ENCODE data around the gene PPP1R36.
"Not testable (repeated sequence)": the region's sequence is repeated elsewhere in the genome, so short reads cannot be mapped to it uniquely, and the experiment has no call there.

PPP1R36 gene

DNA sequence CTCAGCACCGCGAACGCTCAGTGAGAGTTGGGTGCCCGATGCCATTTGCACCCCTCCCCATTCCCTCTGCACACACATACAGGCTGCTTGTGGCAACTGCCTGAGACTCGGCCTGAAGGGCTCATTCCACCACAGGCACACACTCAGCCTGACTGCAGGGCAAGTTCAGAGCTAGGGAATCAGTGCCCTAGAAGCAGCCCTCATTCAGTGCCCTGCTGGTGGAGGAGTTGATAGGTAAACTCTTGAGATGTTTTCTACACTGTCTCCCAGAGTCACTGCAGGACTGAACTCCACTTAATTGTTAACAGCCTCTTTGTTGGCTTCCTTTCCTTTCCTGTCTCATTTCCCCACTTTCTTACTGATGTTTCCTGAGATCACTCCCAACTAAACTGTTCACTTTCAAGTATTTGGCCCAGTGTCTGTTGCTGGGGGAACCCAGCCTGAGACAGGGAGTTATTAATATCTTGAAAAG lies 16.9 kb downstream of the PPP1R36 start:
- no peak overlapping the region for H3K4me3 ChIP-seq (ENCODE audit: low read depth, low read length)
- TF ChIP-seq, protein P1, sequence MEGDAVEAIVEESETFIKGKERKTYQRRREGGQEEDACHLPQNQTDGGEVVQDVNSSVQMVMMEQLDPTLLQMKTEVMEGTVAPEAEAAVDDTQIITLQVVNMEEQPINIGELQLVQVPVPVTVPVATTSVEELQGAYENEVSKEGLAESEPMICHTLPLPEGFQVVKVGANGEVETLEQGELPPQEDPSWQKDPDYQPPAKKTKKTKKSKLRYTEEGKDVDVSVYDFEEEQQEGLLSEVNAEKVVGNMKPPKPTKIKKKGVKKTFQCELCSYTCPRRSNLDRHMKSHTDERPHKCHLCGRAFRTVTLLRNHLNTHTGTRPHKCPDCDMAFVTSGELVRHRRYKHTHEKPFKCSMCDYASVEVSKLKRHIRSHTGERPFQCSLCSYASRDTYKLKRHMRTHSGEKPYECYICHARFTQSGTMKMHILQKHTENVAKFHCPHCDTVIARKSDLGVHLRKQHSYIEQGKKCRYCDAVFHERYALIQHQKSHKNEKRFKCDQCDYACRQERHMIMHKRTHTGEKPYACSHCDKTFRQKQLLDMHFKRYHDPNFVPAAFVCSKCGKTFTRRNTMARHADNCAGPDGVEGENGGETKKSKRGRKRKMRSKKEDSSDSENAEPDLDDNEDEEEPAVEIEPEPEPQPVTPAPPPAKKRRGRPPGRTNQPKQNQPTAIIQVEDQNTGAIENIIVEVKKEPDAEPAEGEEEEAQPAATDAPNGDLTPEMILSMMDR (conservative IDR thresholded peaks at IDR 0.05; ENCODE audit: low read depth, low read length), result no peak
- DNase-seq (ENCODE audit: low read depth), result no peak

DNA sequence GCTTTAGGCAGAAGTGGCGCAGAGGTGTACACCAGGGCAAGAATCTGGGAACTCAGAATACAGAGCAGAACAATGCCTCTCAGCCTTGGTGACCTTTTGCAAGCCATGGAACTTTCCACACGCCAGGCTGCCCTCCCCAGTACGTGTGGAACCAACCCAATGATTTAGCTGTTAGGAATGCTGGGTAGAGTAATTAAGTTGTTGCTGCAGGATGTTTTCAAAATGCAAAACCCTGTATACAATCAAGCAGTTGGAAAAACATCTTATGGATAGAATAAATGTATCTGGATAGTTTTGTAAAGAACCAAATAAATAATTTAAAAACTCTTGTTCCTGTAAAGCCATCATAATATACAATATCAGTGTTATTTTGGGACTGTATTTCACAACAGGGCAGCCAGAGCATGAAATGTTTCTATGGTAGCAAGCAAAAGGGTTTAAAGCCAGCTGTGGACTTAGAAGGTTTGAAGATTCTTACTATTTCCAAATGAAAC lies 19.4 kb downstream of the PPP1R36 start:
- peak; percentile 86 for DNase-seq (ENCODE audit: low read depth)
- TF ChIP-seq, protein P1 (conservative IDR thresholded peaks at IDR 0.05; ENCODE audit: low read depth, low read length), result no peak

DNA sequence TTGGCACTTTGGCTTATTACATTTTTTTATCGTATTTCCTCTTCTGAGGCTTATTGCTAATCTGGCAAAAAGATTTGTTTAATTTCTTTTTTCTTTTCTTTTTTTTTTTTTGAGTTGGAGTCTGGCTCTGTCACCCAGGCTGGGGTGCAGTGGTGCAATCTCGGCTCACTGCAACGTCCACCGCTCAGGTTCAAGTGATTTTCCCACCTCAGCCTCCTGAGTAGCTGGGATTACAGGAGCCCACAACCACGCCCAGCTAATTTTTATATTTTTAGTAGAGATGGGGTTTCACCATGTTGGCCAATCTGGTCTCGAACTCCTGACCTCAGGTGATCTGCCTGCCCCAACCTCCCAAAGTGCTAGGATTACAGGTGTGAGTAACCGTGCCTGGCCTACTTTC lies 19.9 kb downstream of the PPP1R36 start:
- not testable (repeated sequence) for DNase-seq (ENCODE audit: low read depth); H3K4me3 ChIP-seq (ENCODE audit: low read depth, low read length)

More for the DNA sequence above, 19.4 kb downstream of the PPP1R36 start:
- H3K4me3 ChIP-seq (ENCODE audit: low read depth, low read length), result no peak overlapping the region

DNA sequence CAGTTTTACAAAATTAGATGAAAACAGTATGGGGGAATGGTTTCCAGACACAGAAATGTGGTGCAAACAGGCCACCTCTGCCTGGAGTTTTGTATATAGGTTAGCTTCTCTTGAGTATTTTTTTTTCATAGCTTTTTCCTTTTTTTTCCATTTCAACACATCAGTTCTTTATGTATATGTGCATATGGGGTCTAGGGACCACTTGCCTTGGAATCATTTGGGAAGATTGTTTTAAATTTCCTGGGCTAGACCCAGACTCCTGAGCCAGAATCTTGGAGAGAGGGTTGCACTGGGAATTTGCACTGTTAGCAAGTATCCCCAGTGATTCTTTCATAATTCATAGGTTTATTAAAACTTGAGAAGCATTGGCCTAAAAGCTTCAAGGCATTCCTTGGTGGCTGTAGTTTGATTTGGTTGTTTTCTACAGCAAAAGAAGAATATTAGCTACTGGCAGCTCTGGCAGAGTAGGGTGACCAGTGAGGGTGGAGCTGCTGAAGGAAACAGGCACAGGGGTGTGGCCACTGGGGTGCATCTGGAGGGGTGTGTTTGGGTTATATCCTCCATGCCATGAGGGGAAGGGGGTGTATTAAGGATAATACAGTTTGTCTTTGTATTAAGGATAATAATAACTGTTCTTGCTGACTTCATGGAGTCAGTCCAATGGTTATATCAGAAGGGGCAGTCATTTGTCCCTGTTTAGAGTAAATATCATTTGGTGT lies 22.8 kb downstream of the PPP1R36 start:
- no peak overlapping the region for H3K4me3 ChIP-seq (ENCODE audit: low read depth, low read length)
- TF ChIP-seq, protein P1 (conservative IDR thresholded peaks at IDR 0.05; ENCODE audit: low read depth, low read length), result no peak
- DNase-seq (ENCODE audit: low read depth), result no peak

DNA sequence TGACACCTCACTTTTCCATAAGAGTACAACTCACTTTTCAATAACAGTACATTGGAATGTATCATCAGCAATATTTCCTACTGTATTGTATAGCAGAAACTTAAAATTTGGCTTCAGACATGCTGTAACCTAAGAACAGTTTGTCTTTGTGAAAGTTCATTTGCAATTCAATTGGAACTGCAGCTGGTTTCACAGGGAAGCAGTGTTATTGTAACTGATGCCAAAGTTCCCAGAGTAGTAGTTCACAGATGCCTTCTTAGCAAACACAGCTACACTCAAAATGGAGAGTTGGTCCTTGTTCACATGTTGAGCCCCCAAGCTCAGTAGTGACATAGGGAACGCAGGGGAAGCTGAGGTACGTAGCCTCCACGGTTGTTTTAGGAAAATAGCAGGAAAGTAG lies 23.3 kb downstream of the PPP1R36 start:
- peak; percentile 60 for DNase-seq (ENCODE audit: low read depth)
- H3K4me3 ChIP-seq (ENCODE audit: low read depth, low read length), result no peak overlapping the region

DNA sequence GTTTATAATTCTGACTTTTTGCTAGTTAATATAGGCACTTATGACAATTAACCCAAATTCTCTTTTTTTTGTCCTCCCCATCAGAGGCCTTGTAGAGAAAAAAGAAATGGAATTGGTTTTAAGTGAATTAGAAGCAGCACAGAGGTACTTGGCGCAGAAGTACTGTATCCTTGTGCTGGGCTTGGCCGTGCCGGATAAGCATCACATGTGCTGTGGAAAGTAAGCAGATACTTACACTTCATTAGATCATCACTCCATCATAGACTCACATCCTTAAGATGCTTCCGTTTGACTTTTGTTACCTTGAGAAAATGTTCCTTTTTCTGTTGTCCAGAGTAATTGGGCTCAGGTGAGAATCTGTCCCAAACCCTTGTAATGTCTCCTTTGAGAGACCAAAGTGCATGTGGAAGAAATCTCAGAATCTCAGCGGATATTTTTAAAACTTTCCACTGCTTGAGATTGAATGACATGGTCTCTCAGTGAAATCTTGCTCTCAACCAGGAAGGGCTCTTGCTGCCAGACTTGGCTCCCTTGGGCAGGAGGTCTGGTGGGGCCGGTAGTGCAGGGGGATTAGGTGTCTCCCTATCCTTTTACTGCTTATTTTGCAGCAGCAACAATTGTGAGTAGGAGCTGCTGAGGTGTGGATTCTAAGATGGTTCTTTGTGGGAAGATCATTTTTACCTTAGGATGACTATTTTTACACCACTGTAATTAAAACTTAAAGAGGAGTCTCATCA lies 24.8 kb downstream of the PPP1R36 start:
- TF ChIP-seq, protein P1 (conservative IDR thresholded peaks at IDR 0.05; ENCODE audit: low read depth, low read length), result no peak
- DNase-seq (ENCODE audit: low read depth), result no peak
- H3K4me3 ChIP-seq (ENCODE audit: low read depth, low read length), result no peak overlapping the region

More for the DNA sequence above, 23.3 kb downstream of the PPP1R36 start:
- TF ChIP-seq, protein P1 (conservative IDR thresholded peaks at IDR 0.05; ENCODE audit: low read depth, low read length), result no peak

DNA sequence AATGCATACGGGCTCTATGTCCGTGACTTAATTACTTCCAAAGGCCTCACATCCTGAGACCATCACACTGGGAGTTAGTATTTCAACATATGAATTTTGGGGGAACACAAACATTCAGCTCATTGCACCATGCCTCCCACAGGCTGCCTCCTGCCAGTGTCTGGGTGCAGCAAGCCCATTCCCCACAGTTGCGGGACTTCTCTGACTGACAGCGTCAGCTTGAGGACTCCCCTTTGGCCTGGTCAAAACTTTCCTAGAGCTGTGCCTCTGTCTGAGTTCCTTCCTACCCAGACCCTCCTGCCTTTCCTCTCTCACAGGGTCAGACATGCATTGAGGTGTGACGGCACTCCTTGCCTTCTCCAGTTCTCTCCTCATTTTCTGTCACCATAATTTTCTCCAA lies 27.4 kb downstream of the PPP1R36 start:
- TF ChIP-seq, protein P1 (conservative IDR thresholded peaks at IDR 0.05; ENCODE audit: low read depth, low read length), result no peak
- no peak overlapping the region for H3K4me3 ChIP-seq (ENCODE audit: low read depth, low read length)
- DNase-seq (ENCODE audit: low read depth), result no peak

Data from choroid plexus epithelial cell (primary cell).